Neural cell (in vitro differentiated cells): ENCODE data around the gene VAMP8. TPM values are rescaled to one million over a fixed set of nuclear protein-coding genes. Genes with fewer than 3 reads are reported as not detected.

Experiments used
- H2AFZ ChIP-seq: fragments of 200-600, 300-800 bp; sonication (generic), shearing (Covaris generic); 2 replicates; pipeline ENCODE4 v1.6.0; 2014; ENCODE audit warnings: low read depth, mild to moderate bottlenecking, antibody characterized with exemption, low read length, moderate library complexity
- H3F3A ChIP-seq: fragments of 200-600 bp; shearing (Covaris generic); 2 replicates; pipeline ENCODE4 v1.6.1; 2016; ENCODE audit warnings: mild to moderate bottlenecking, moderate library complexity, mixed read lengths, antibody characterized with exemption, low read length; ENCODE audit not compliant: insufficient read depth, poor library complexity, severe bottlenecking
- H3K27ac ChIP-seq: fragments of 200-600, 300-800 bp; sonication (generic), shearing (Covaris generic); 2 replicates; pipeline ENCODE4 v1.5.1; 2014; ENCODE audit warnings: mild to moderate bottlenecking, low read length, moderate library complexity
- H3K27me3 ChIP-seq: fragments of 300-800, 200-600 bp; sonication (generic), shearing (Covaris generic); 2 replicates; pipeline ENCODE4 v1.6.0; 2014; ENCODE audit warnings: mild to moderate bottlenecking, low read depth, low read length, moderate library complexity; ENCODE audit not compliant: insufficient read depth
- H3K36me3 ChIP-seq: fragments of 300-800, 200-600 bp; sonication (generic), shearing (Covaris generic); 2 replicates; pipeline ENCODE4 v1.5.1; 2014; ENCODE audit warnings: mild to moderate bottlenecking, antibody characterized with exemption, low read length, moderate library complexity; ENCODE audit not compliant: insufficient read depth
- H3K4me2 ChIP-seq: fragments of 300-800, 200-600 bp; sonication (generic), shearing (Covaris generic); 2 replicates; pipeline ENCODE4 v1.6.0; 2014; ENCODE audit warnings: mild to moderate bottlenecking, low read length
- H3K4me3 ChIP-seq: fragments of 300-800, 200-600 bp; sonication (generic), shearing (Covaris generic); 2 replicates; pipeline ENCODE4 v1.5.1; 2014; ENCODE audit warnings: mild to moderate bottlenecking, low read length, moderate library complexity
- H3K79me2 ChIP-seq: fragments of 200-600 bp; shearing (Covaris generic); replicated peaks from 2 replicates; pipeline ENCODE4 v1.6.0; 2014; ENCODE audit warnings: mild to moderate bottlenecking, low read length, moderate library complexity; ENCODE audit not compliant: insufficient read depth
- H3K9ac ChIP-seq: fragments of 300-800, 200-600 bp; sonication (generic), shearing (Covaris generic); 2 replicates; pipeline ENCODE4 v1.6.1; 2016; ENCODE audit warnings: mild to moderate bottlenecking, low read length, mixed read lengths
- H3K9me2 ChIP-seq: fragments of 200-600 bp; shearing (Covaris generic); 2 replicates; pipeline ENCODE4 v1.6.1; 2016; ENCODE audit warnings: mild to moderate bottlenecking, low read length, mixed read lengths; ENCODE audit not compliant: insufficient read depth
- H3K9me3 ChIP-seq: fragments of 200-600, 300-800 bp; sonication (generic), shearing (Covaris generic); 2 replicates; pipeline ENCODE4 v1.6.1; 2016; ENCODE audit warnings: mild to moderate bottlenecking, mixed run types, low read length, moderate library complexity, mixed read lengths
- H4K20me1 ChIP-seq: fragments of 200-600 bp; shearing (Covaris generic); 2 replicates; pipeline ENCODE4 v1.6.1; 2016; ENCODE audit warnings: mild to moderate bottlenecking, mixed run types; ENCODE audit not compliant: insufficient read depth
- EP300 ChIP-seq: fragments of 450-650 bp; conservative IDR thresholded peaks from 2 replicates; pipeline ENCODE4 v1.6.1; 2014; ENCODE audit warnings: antibody characterized with exemption, mild to moderate bottlenecking, moderate library complexity; ENCODE audit not compliant: poor library complexity, severe bottlenecking
- EZH2 ChIP-seq: fragments of 200-600, 300-800 bp; shearing (Covaris generic), sonication (generic); IDR thresholded peaks from 2 replicates; pipeline ENCODE4 v1.6.1; 2014; ENCODE audit warnings: antibody characterized with exemption, low read length, borderline replicate concordance, mild to moderate bottlenecking; ENCODE audit not compliant: insufficient read depth, poor library complexity, severe bottlenecking
- MXI1 ChIP-seq: fragments of 450-650 bp; conservative IDR thresholded peaks from 2 replicates; pipeline ENCODE4 v1.6.1; 2014; ENCODE audit warnings: antibody characterized with exemption, mild to moderate bottlenecking; ENCODE audit not compliant: poor library complexity, severe bottlenecking
- POLR2AphosphoS5 ChIP-seq: IDR thresholded peaks from 2 replicates; pipeline ENCODE4 v1.6.1; 2012
- RAD21 ChIP-seq: fragments of 450-650 bp; conservative IDR thresholded peaks from 2 replicates; pipeline ENCODE4 v1.6.1; 2014; ENCODE audit warnings: antibody characterized with exemption, mild to moderate bottlenecking, moderate library complexity
- SMC3 ChIP-seq: fragments of 450-650 bp; conservative IDR thresholded peaks from 2 replicates; pipeline ENCODE4 v1.6.1; 2014; ENCODE audit warnings: antibody characterized with exemption, mild to moderate bottlenecking, moderate library complexity; ENCODE audit not compliant: poor library complexity
- TAF1 ChIP-seq: IDR thresholded peaks from 2 replicates; pipeline ENCODE4 v1.6.1; 2012; ENCODE audit warnings: low read depth
- polyA plus RNA-seq: library from polyadenylated mRNA; depleted of rRNA; stranded (reverse); fragments of >200 nt; gene quantifications from 2 replicates; pipeline ENCODE4 v1.2.3, GENCODE V29; 2014
- TF ChIP-seq, protein P1 (sequence below): IDR thresholded peaks from 2 replicates; pipeline ENCODE4 v1.6.1; 2012; ENCODE audit warnings: borderline replicate concordance
- TF ChIP-seq, protein P2 (sequence below): fragments of 450-650 bp; IDR thresholded peaks from 2 replicates; pipeline ENCODE4 v1.5.1; 2014; ENCODE audit warnings: antibody characterized with exemption, mild to moderate bottlenecking, moderate library complexity; ENCODE audit not compliant: poor library complexity, severe bottlenecking

Gene VAMP8
- polyA plus RNA-seq, 1 donor from 2014 or later = not detected

DNA sequence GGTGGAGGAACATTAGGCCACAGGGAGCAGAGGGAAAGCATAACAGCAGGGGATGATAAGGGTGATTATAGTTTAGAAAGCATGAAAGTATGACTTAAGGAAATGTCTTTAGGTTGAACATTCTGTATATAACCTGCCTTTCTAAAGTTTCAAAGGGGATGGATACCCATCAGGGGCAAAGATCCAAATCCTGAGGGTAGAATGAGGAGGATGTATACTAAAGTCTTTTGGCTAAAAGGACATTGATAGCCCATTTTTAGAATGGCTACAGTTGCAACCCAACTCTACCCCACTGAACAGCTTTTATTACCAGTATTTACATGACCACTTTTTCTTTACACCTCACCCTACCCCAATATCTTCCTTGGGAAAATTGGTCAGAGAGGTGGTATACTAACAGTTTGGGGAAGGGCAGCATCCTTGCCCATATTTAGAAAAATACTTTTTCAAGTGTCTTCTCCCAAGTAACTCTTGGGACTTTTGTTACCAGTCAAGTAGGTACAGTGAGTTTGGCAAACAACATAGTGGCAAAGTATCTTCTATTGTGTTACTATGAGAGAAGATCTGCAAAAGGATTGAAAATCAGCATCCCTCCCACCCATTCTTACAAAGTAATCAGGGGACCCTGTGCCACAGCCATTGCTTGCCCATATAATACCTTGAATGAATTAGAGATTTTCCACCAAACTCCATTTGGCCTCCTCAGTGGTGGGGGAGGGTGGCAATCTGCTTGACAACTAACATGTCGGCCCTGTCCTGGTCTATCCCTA, 30.1 kb upstream of the VAMP8 start:
- Histone ChIP-seq H3K9ac (no peak overlapping the region), H3K4me3 (no peak overlapping the region), H2AFZ (no peak overlapping the region), H3K9me2 (no peaks in the 10 kb centered on the region), H3K9me3 (no peaks in the 10 kb centered on the region), H4K20me1 (no peaks in the 10 kb centered on the region), H3K36me3 (peaks cover 15% of the 10 kb centered on the region), H3K79me2 (peaks cover 9% of the 10 kb centered on the region), H3K27me3 (no peaks in the 10 kb centered on the region), H3K27ac (no peak overlapping the region), H3F3A (no peaks in the 10 kb centered on the region), H3K4me2 (no peak overlapping the region)
- TF ChIP-seq EZH2 = no peak

DNA sequence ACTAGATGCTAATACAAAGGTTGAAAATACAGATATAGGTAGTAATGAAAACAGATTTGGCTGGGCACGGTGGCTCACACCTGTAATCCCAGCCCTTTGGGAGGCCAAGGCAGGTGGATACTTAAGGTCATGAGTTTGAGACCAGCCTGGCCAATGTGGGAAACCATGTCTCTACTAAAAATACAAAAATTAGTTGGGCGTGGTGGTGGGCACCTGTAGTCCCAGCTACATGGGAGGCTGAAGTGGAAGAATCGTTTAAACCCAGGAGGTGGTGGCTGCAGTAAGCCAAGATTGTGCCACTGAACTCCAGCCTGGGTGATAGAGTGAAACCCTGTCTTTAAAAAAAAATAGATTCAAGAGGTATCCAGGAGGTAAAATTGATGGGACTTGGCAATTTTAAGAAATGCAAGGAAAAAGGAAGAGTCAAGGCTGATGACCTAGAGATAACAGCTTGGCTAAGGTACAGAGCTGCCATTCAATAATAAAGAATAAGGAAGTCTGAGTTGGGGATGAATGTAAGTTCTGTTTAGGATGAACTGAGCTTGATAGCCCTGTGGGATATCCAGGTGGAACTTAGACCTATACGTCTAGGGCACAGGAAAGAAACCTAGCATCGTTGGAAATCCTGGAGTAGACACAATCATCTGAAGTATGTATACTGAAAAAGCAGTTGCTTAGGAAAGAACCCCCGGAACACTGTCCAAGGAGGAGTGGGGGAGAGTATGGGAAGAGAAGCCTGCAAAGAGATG, 29.4 kb upstream of the VAMP8 start:
- Histone ChIP-seq H3K36me3 (peaks cover 7% of the 10 kb centered on the region), H3K27ac (no peak overlapping the region), H3K79me2 (peaks cover 2% of the 10 kb centered on the region)

More for the DNA sequence above, 29.4 kb upstream of the VAMP8 start:
- Histone ChIP-seq H3K9me2 (no peaks in the 10 kb centered on the region), H2AFZ (no peak overlapping the region), H3K4me3 (no peak overlapping the region), H4K20me1 (no peaks in the 10 kb centered on the region), H3K4me2 (no peak overlapping the region), H3K9ac (no peak overlapping the region), H3F3A (no peaks in the 10 kb centered on the region), H3K27me3 (no peaks in the 10 kb centered on the region), H3K9me3 (no peaks in the 10 kb centered on the region)
- TF ChIP-seq, protein P1, sequence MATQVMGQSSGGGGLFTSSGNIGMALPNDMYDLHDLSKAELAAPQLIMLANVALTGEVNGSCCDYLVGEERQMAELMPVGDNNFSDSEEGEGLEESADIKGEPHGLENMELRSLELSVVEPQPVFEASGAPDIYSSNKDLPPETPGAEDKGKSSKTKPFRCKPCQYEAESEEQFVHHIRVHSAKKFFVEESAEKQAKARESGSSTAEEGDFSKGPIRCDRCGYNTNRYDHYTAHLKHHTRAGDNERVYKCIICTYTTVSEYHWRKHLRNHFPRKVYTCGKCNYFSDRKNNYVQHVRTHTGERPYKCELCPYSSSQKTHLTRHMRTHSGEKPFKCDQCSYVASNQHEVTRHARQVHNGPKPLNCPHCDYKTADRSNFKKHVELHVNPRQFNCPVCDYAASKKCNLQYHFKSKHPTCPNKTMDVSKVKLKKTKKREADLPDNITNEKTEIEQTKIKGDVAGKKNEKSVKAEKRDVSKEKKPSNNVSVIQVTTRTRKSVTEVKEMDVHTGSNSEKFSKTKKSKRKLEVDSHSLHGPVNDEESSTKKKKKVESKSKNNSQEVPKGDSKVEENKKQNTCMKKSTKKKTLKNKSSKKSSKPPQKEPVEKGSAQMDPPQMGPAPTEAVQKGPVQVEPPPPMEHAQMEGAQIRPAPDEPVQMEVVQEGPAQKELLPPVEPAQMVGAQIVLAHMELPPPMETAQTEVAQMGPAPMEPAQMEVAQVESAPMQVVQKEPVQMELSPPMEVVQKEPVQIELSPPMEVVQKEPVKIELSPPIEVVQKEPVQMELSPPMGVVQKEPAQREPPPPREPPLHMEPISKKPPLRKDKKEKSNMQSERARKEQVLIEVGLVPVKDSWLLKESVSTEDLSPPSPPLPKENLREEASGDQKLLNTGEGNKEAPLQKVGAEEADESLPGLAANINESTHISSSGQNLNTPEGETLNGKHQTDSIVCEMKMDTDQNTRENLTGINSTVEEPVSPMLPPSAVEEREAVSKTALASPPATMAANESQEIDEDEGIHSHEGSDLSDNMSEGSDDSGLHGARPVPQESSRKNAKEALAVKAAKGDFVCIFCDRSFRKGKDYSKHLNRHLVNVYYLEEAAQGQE = no peak
- TF ChIP-seq EZH2 (no peak), EP300 (no peak), SMC3 (no peak), POLR2AphosphoS5 (no peak), MXI1 (no peak), RAD21 (no peak), TAF1 (no peak)
- TF ChIP-seq, protein P2, sequence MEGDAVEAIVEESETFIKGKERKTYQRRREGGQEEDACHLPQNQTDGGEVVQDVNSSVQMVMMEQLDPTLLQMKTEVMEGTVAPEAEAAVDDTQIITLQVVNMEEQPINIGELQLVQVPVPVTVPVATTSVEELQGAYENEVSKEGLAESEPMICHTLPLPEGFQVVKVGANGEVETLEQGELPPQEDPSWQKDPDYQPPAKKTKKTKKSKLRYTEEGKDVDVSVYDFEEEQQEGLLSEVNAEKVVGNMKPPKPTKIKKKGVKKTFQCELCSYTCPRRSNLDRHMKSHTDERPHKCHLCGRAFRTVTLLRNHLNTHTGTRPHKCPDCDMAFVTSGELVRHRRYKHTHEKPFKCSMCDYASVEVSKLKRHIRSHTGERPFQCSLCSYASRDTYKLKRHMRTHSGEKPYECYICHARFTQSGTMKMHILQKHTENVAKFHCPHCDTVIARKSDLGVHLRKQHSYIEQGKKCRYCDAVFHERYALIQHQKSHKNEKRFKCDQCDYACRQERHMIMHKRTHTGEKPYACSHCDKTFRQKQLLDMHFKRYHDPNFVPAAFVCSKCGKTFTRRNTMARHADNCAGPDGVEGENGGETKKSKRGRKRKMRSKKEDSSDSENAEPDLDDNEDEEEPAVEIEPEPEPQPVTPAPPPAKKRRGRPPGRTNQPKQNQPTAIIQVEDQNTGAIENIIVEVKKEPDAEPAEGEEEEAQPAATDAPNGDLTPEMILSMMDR = no peak
